ENCODE data around the gene RNASE4.
"Not testable (repeated sequence)": the region's sequence is repeated elsewhere in the genome, so short reads cannot be mapped to it uniquely, and the experiment has no call there.

Gene RNASE4

DNA sequence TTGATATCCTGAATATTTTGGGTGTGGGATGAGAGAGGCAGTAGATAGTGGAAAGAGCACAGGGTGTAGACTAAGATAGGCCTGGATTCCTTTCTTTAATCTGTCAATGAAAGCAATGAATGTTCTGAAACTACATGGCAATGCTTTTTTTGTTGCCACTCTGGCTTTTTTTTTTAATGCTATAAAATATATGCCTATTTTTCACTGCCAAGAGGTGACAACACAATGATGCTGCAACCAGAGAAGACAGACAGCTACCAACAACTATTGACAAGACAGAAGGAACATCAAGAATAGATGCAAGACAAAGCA is 13.6 kb downstream of the RNASE4 start:
- no peak for DNase-seq
- intact Hi-C loops (cut with DNase I; ENCODE audit: low total_unique reads): no loop called here
- no peak for TF ChIP-seq CTCF (IDR thresholded peaks at IDR 0.05)

DNA sequence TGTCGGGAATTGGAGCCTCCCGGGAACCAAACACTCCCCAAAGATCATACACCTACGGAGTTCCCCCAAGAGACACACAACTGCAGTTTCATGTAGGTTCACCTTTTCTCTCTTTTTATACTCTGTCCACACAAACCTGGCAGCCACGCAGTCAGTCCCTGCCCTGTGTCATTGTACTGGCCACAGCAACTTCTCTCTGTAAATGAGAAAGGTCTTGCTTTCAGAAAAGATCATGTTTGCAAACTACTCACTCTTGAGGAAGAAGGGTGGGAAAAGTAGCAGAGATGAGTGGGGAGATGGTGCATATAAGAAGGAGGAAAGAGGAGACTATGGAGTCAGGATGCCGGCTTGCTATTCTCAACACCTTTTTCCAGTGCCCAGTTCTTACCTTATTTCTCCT is 14.6 kb downstream of the RNASE4 start:
- Histone ChIP-seq H3K27me3 (no peaks in the 10 kb centered on the region), H3K4me1 (peaks cover 0 to 3% (median 0%) of the 10 kb centered on the region in 4 donors), H3K4me3 (no peak overlapping the region), H3K9me3 (no peaks in the 10 kb centered on the region), H3K36me3 (peaks cover 24 to 47% (median 25%) of the 10 kb centered on the region in 3 donors), H3K27ac (no peak overlapping the region)
- no peak for TF ChIP-seq CTCF (IDR thresholded peaks at IDR 0.05)
- intact Hi-C loops (cut with DNase I; ENCODE audit: low total_unique reads): no loop called here
- no peak for DNase-seq

More for the DNA sequence above, 13.6 kb downstream of the RNASE4 start:
- peaks cover 0 to 3% (median 0%) of the 10 kb centered on the region in 4 donors for H3K4me1 ChIP-seq
- H3K4me3 ChIP-seq: no peak overlapping the region
- H3K9me3 ChIP-seq: no peaks in the 10 kb centered on the region
- peaks cover 28 to 56% (median 32%) of the 10 kb centered on the region in 3 donors for H3K36me3 ChIP-seq
- no peak overlapping the region for H3K27ac ChIP-seq
- H3K27me3 ChIP-seq: no peaks in the 10 kb centered on the region

- peaks cover 15 to 37% (median 16%) of the 10 kb centered on the region in 3 donors for H3K36me3 ChIP-seq
- no peak for DNase-seq
- H3K4me1 ChIP-seq: peaks cover 0 to 3% (median 0%) of the 10 kb centered on the region in 4 donors
- H3K9me3 ChIP-seq: no peaks in the 10 kb centered on the region
- intact Hi-C loops (cut with DNase I; ENCODE audit: low total_unique reads): no loop called here
- H3K27ac ChIP-seq: no peak overlapping the region
- H3K27me3 ChIP-seq: no peaks in the 10 kb centered on the region
- no peak overlapping the region for H3K4me3 ChIP-seq
- TF ChIP-seq CTCF (IDR thresholded peaks at IDR 0.05): no peak
Observed at GRCh38 chr14:20699931-20700330, 15.6 kb downstream of the RNASE4 start.

DNA sequence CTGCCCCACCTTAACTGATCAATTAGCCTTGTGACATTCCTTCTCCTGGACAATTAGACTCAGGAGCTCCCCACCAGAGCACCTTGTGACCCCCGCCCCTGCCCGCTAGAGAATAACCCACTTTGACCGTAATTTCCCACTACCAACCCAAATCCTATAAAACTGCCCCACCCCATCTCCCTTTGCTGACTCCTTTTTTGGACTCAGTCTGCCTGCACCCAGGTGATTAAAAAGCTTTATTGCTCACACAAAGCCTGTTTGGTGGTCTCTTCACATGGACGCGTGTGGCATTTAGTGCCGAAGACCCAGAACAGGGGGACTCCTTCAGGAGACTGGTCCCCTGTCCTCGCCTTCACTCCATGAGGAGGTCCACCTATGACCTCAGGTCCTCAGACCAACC is 16.6 kb downstream of the RNASE4 start:
- peaks cover 10 to 28% (median 13%) of the 10 kb centered on the region in 3 donors for H3K36me3 ChIP-seq
- H3K27ac ChIP-seq; H3K4me3 ChIP-seq; H3K27me3 ChIP-seq; DNase-seq; intact Hi-C loops (cut with DNase I; ENCODE audit: low total_unique reads); H3K4me1 ChIP-seq; H3K9me3 ChIP-seq: not testable (repeated sequence)

DNA sequence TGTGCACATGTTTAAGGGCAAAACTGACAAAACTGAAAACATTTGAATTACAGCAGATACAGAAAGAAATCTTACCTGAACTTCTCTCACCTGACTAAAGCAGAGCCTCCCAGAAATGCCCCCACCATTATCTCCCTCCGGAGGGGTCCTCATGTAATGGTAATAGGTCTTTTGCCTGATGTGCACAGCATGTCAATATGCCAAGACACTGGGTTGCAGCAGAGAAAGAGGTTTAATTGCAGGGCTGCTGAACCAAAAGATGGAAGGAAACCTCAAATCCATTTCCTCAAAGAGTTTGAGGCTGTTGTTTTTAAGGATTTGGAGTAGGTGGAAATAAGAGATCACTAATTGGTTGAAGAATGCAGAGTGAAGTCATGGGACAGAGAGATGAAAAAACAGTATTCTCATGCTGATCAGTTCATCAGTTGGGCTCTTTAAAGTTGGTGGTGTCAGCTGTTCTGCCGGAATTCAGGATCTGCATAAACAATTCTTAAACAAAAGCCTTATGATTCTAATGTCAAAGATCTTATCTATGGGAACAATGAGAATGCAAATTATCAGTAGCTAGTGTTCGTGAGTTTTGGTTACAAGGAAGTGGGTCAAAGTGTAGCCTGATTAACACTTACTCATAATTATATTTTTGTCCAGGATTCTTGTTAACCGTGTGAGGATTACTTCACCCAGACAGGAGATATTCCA is 22.4 kb downstream of the RNASE4 start:
- DNase-seq: no peak
- H3K27ac ChIP-seq: no peak overlapping the region
- no peaks in the 10 kb centered on the region for H3K27me3 ChIP-seq
- peaks cover 0 to 5% (median 0%) of the 10 kb centered on the region in 4 donors for H3K4me1 ChIP-seq
- H3K36me3 ChIP-seq: no peaks in the 10 kb centered on the region
- no peak overlapping the region for H3K4me3 ChIP-seq
- intact Hi-C loops (cut with DNase I; ENCODE audit: low total_unique reads): no loop called here
- TF ChIP-seq CTCF (IDR thresholded peaks at IDR 0.05): no peak
- H3K9me3 ChIP-seq: no peaks in the 10 kb centered on the region

GRCh38 chr14:20707622-20708021 is 23.3 kb downstream of the RNASE4 start:
- no peak overlapping the region for H3K4me3 ChIP-seq
- no peaks in the 10 kb centered on the region for H3K9me3 ChIP-seq
- DNase-seq: no peak
- H3K27me3 ChIP-seq: no peaks in the 10 kb centered on the region
- no peak for TF ChIP-seq CTCF (IDR thresholded peaks at IDR 0.05)
- intact Hi-C loops (cut with DNase I; ENCODE audit: low total_unique reads): no loop called here
- H3K27ac ChIP-seq: no peak overlapping the region
- H3K36me3 ChIP-seq: no peaks in the 10 kb centered on the region
- H3K4me1 ChIP-seq: peaks cover 0 to 5% (median 0%) of the 10 kb centered on the region in 4 donors
